ENCODE measurements around the gene GCNT1.

DNA sequence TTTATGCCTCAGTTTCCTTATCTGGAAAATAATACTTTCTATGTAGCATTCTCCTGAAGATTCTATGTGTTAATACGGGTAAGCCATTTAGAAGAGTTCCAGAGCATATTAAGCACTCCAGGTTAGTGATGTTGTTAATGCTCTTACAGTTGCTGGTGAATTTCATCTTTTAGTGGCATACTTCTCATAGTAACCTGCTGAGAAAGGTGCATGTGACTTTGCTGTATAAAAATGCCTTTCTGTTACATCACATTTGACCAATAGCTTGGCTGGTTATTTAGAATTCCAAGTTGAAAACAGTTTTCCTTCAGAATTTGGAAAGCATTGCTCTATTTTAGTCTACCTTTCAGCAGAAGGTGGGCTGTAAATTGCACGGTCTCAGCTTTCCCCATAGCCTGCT, 27.2 kb downstream of the GCNT1 start:
- no peak for TF ChIP-seq CTCF (conservative IDR thresholded peaks at IDR 0.05; ENCODE audit: low read depth, low read length)
- TF ChIP-seq ELK1 (IDR thresholded peaks at IDR 0.05; ENCODE audit: borderline replicate concordance, low read depth, low read length) = no peak
- no peak for TF ChIP-seq FOS (IDR thresholded peaks at IDR 0.05; ENCODE audit: low read depth, low read length)
- TF ChIP-seq CEBPB (IDR thresholded peaks at IDR 0.05; ENCODE audit: low read depth, low read length) = no peak
- no peak for TF ChIP-seq MAFK (IDR thresholded peaks at IDR 0.05; ENCODE audit: low read depth, low read length)
- no peak for TF ChIP-seq POLR2A (IDR thresholded peaks at IDR 0.05; ENCODE audit: low read depth, low read length)
- no peak for TF ChIP-seq CHD1 (IDR thresholded peaks at IDR 0.05; ENCODE audit: low read depth, low read length)
- no peak for TF ChIP-seq RFX5 (IDR thresholded peaks at IDR 0.05; ENCODE audit: low read depth, low read length)
- TF ChIP-seq MAZ (IDR thresholded peaks at IDR 0.05; ENCODE audit: borderline replicate concordance, low read depth, low read length) = no peak
- TF ChIP-seq, protein P1, sequence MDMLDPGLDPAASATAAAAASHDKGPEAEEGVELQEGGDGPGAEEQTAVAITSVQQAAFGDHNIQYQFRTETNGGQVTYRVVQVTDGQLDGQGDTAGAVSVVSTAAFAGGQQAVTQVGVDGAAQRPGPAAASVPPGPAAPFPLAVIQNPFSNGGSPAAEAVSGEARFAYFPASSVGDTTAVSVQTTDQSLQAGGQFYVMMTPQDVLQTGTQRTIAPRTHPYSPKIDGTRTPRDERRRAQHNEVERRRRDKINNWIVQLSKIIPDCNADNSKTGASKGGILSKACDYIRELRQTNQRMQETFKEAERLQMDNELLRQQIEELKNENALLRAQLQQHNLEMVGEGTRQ (IDR thresholded peaks at IDR 0.05; ENCODE audit: low read depth, low read length) = no peak
- TF ChIP-seq RCOR1 (IDR thresholded peaks at IDR 0.05; ENCODE audit: insufficient replicate concordance, low read length) = no peak
- no peak for TF ChIP-seq RAD21 (IDR thresholded peaks at IDR 0.05; ENCODE audit: low read length)
- no peak for TF ChIP-seq BHLHE40 (IDR thresholded peaks at IDR 0.05; ENCODE audit: low read depth, low read length)
- TF ChIP-seq MXI1 (IDR thresholded peaks at IDR 0.05; ENCODE audit: borderline replicate concordance, low read depth, low read length) = no peak
